ENCODE measurements around the gene TRAM2.

- TF ChIP-seq GATA3 (IDR thresholded peaks at IDR 0.05; ENCODE audit: low read depth, low read length) (no peak), GATA2 (IDR thresholded peaks at IDR 0.05; ENCODE audit: low read depth, low read length) (no peak)
Observed at GRCh38 chr6:52566853-52567279, 10.0 kb downstream of the TRAM2 start.

Measured in SH-SY5Y (cell line).